Osteoblast (primary cell): ENCODE measurements around the gene TGM2. TPM values are rescaled to one million over a fixed set of nuclear protein-coding genes. Genes with fewer than 3 reads are reported as not detected.

Experiments used
- DNase-seq: peaks from one replicate; pipeline ENCODE4 v3.0.0; 2011; ENCODE audit warnings: low spot score, mixed read lengths; ENCODE audit not compliant: insufficient read length; ENCODE audit errors: missing footprints
- H2AFZ ChIP-seq: 2 replicates; pipeline ENCODE4 v1.6.0; 2011; ENCODE audit warnings: mild to moderate bottlenecking, low read length
- H3K27ac ChIP-seq: 2 replicates; pipeline ENCODE4 v1.5.1; 2011; ENCODE audit warnings: mild to moderate bottlenecking, low read depth, low read length, moderate library complexity
- H3K27me3 ChIP-seq: 2 replicates; pipeline ENCODE4 v1.6.0; 2012; ENCODE audit warnings: mild to moderate bottlenecking, control low read depth, inconsistent platforms, low read length, moderate library complexity; ENCODE audit not compliant: insufficient read depth
- H3K36me3 ChIP-seq: 2 replicates; pipeline ENCODE4 v1.5.1; 2011; ENCODE audit warnings: mild to moderate bottlenecking, low read length, control low read depth, moderate library complexity; ENCODE audit not compliant: insufficient read depth
- H3K4me1 ChIP-seq: 2 replicates; pipeline ENCODE4 v1.5.1; 2011; ENCODE audit warnings: mild to moderate bottlenecking, low read length, control low read depth, moderate library complexity; ENCODE audit not compliant: insufficient read depth
- H3K4me2 ChIP-seq: 2 replicates; pipeline ENCODE4 v1.6.0; 2011; ENCODE audit warnings: mild to moderate bottlenecking, low read length; ENCODE audit not compliant: insufficient read depth
- H3K4me3 ChIP-seq: fragments of 200-600 bp; sonication (generic); 3 replicates; pipeline ENCODE4 v1.5.1; 2012; ENCODE audit warnings: mild to moderate bottlenecking, low read length, inconsistent platforms; ENCODE audit not compliant: insufficient read depth
- H3K79me2 ChIP-seq: 2 replicates; pipeline ENCODE4 v1.6.0; 2012; ENCODE audit warnings: mild to moderate bottlenecking, low read length, control low read depth, inconsistent platforms; ENCODE audit not compliant: insufficient read depth
- H3K9me3 ChIP-seq: 2 replicates; pipeline ENCODE4 v1.5.1; 2011; ENCODE audit warnings: low read depth, low read length, control low read depth
- H4K20me1 ChIP-seq: 2 replicates; pipeline ENCODE4 v1.6.0; 2012; ENCODE audit warnings: mild to moderate bottlenecking, low read length, control low read depth; ENCODE audit not compliant: insufficient read depth
- total RNA-seq: library from RNA; depleted of rRNA; stranded (reverse); fragments of >200 nt; gene quantifications from 2 replicates; pipeline ENCODE4 v1.2.3, GENCODE V29; 2012
- TF ChIP-seq, protein P1 (sequence below): IDR thresholded peaks from 2 replicates; pipeline ENCODE4 v1.5.1; 2011; ENCODE audit warnings: mild to moderate bottlenecking, low read depth, low read length, moderate library complexity; ENCODE audit errors: extremely low read depth

The TGM2 gene
- total RNA-seq, 1 donor, result 78.2 TPM

DNA sequence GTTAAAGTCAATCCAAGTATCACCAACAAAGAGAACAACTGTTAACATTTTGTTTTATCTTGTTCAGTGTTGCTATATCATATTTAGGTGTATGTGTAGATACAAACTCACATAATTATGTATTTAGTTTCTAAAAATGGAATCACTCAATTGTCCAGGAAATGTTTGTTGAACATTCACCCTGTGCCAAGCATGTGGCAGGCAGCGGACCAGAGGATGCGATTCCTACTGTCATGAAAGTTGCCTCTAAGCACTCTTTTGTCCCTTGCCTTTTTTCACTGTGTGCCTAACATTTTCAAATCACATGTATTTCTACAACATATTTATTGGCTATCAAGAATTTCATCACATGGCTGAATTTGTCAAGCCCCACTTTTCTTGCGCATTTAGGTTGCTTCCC is 16.9 kb upstream of the TGM2 start:
- H3K4me1 ChIP-seq, result peaks cover 9% of the 10 kb centered on the region
- H3K27ac ChIP-seq, result no peak overlapping the region
- no peak for DNase-seq
- H3K27me3 ChIP-seq, result no peaks in the 10 kb centered on the region
- no peaks in the 10 kb centered on the region for H3K36me3 ChIP-seq
- H3K4me3 ChIP-seq, result no peak overlapping the region
- H3K9me3 ChIP-seq, result peaks cover 4% of the 10 kb centered on the region
- TF ChIP-seq, protein P1, sequence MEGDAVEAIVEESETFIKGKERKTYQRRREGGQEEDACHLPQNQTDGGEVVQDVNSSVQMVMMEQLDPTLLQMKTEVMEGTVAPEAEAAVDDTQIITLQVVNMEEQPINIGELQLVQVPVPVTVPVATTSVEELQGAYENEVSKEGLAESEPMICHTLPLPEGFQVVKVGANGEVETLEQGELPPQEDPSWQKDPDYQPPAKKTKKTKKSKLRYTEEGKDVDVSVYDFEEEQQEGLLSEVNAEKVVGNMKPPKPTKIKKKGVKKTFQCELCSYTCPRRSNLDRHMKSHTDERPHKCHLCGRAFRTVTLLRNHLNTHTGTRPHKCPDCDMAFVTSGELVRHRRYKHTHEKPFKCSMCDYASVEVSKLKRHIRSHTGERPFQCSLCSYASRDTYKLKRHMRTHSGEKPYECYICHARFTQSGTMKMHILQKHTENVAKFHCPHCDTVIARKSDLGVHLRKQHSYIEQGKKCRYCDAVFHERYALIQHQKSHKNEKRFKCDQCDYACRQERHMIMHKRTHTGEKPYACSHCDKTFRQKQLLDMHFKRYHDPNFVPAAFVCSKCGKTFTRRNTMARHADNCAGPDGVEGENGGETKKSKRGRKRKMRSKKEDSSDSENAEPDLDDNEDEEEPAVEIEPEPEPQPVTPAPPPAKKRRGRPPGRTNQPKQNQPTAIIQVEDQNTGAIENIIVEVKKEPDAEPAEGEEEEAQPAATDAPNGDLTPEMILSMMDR, result no peak
- no peaks in the 10 kb centered on the region for H3K79me2 ChIP-seq
- H2AFZ ChIP-seq, result no peak overlapping the region
- no peak overlapping the region for H3K4me2 ChIP-seq
- no peaks in the 10 kb centered on the region for H4K20me1 ChIP-seq

DNA sequence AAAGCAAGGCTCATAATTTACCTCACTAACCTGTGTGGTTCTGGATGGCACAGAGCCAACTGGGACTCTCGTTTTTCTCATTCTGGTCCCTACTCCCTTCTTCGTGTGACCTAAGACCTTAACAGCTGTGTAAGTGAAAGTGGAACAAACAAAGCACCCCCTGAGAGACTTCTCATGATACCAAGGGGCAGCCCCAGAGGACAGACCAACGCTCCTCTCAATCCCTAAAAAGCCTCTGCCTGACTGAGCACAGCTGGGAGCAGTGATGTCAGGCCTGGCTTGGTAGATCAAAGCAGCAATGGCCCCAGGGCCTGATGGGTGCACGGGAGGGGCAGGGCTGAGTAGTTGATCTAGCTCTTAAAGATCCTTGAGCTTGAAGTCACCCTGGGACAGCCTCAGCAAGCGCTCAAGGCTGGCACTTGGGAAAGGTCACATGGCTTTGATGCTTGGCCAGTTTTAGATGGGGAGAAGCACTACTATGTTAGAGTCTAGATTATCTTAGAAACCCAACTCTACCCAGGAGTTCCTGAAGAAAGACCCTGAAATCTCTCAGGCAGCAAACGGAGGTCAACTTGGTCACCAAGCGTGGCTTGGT is 16.2 kb upstream of the TGM2 start:
- TF ChIP-seq, protein P1, result no peak
- H3K4me3 ChIP-seq, result no peak overlapping the region
- no peak overlapping the region for H3K4me2 ChIP-seq

DNA sequence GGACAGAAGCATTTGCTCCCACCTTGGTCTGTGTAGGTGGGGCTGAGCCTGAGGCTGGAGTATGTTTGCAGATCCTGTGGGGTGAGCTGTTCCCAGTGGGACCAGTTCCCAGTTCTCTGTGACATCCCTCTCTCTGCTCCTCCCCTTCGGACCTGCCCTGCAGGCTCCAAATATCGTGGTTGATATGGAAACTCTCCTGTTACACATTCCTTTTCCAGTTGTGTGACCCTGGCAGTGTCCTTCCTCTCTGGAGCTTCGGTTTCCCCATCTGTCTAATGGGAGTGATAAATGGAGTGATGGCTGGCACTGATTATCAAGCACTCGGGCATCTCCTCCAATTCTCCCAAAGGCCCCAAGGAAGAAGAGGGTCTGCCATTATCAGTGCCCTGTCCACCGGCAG is 15.7 kb upstream of the TGM2 start:
- H4K20me1 ChIP-seq, result no peaks in the 10 kb centered on the region
- no peaks in the 10 kb centered on the region for H3K36me3 ChIP-seq
- no peak overlapping the region for H2AFZ ChIP-seq
- TF ChIP-seq, protein P1, result no peak
- no peaks in the 10 kb centered on the region for H3K79me2 ChIP-seq
- H3K27ac ChIP-seq, result no peak overlapping the region
- no peaks in the 10 kb centered on the region for H3K27me3 ChIP-seq
- no peak for DNase-seq
- no peak overlapping the region for H3K4me2 ChIP-seq
- H3K4me3 ChIP-seq, result no peak overlapping the region
- H3K4me1 ChIP-seq, result peaks cover 5% of the 10 kb centered on the region
- peaks cover 4% of the 10 kb centered on the region for H3K9me3 ChIP-seq

More for the DNA sequence above, 16.2 kb upstream of the TGM2 start:
- DNase-seq, result no peak
- Histone ChIP-seq H3K36me3 (no peaks in the 10 kb centered on the region), H3K9me3 (peaks cover 4% of the 10 kb centered on the region), H3K27me3 (no peaks in the 10 kb centered on the region), H3K4me1 (peaks cover 5% of the 10 kb centered on the region), H3K79me2 (no peaks in the 10 kb centered on the region), H4K20me1 (no peaks in the 10 kb centered on the region), H2AFZ (no peak overlapping the region), H3K27ac (no peak overlapping the region)

DNA sequence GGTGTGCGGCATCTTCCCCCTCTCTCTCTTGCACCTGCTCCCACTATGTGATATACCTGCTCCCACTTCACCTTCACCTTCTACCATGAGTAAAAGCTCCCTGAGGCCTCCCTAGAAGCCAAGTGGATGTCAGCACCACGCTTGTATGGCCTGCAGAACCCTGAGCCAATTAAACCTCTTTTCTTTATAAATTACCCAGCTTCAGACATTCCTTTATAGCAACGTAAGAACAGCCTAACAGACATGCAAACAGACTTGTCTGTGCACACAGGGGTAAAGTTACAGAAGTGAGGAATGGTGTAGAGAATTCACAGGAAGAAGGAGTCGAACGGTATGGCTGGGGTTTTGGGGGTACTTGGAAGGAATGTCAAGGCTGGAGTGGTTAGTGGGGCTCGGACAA is 14.8 kb upstream of the TGM2 start:
- Histone ChIP-seq H3K4me3 (no peak overlapping the region), H3K9me3 (peaks cover 4% of the 10 kb centered on the region), H4K20me1 (no peaks in the 10 kb centered on the region), H3K4me1 (peaks cover 5% of the 10 kb centered on the region), H3K36me3 (no peaks in the 10 kb centered on the region), H3K27me3 (no peaks in the 10 kb centered on the region), H3K27ac (no peak overlapping the region), H3K4me2 (no peak overlapping the region), H3K79me2 (no peaks in the 10 kb centered on the region), H2AFZ (no peak overlapping the region)
- TF ChIP-seq, protein P1, result no peak
- DNase-seq, result no peak
